ENCODE data around the gene ANAPC2. TPM values are rescaled to one million over a fixed set of nuclear protein-coding genes. Genes with fewer than 3 reads are reported as not detected.
A peak's percentile ranks its signal among the peaks of the same experiment; 100 is the strongest.

The ANAPC2 gene, protein sequence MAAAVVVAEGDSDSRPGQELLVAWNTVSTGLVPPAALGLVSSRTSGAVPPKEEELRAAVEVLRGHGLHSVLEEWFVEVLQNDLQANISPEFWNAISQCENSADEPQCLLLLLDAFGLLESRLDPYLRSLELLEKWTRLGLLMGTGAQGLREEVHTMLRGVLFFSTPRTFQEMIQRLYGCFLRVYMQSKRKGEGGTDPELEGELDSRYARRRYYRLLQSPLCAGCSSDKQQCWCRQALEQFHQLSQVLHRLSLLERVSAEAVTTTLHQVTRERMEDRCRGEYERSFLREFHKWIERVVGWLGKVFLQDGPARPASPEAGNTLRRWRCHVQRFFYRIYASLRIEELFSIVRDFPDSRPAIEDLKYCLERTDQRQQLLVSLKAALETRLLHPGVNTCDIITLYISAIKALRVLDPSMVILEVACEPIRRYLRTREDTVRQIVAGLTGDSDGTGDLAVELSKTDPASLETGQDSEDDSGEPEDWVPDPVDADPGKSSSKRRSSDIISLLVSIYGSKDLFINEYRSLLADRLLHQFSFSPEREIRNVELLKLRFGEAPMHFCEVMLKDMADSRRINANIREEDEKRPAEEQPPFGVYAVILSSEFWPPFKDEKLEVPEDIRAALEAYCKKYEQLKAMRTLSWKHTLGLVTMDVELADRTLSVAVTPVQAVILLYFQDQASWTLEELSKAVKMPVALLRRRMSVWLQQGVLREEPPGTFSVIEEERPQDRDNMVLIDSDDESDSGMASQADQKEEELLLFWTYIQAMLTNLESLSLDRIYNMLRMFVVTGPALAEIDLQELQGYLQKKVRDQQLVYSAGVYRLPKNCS
- total RNA-seq (10 to 100 TPM; 31.9 to 60.9 TPM), polyA plus RNA-seq (10 to 100 TPM; 32.3 to 50.0 TPM)
- long read RNA-seq, donor 1, transcript ANAPC2-201 (13 exons, 2,632 nt): minor isoform, 6 of 18 reads
- long read RNA-seq, donor 1, transcript ANAPC2-208 (2 exons, 1,565 nt): major isoform, 10 of 18 reads
- long read RNA-seq, donor 1, partial matches to known transcripts: 0 of 18 reads
- long read RNA-seq, donor 1, other reads (novel, unspliced or antisense): 0 of 18 reads
- long read RNA-seq, donor 2, partial matches to known transcripts: 0 of 6 reads
- long read RNA-seq, donor 2, other reads (novel, unspliced or antisense): 0 of 6 reads
- long read RNA-seq, donor 3, partial matches to known transcripts: 0 of 3 reads
- long read RNA-seq, donor 3, other reads (novel, unspliced or antisense): 0 of 3 reads
- long read RNA-seq, donor 4, partial matches to known transcripts: 0 of 5 reads
- long read RNA-seq, donor 4, other reads (novel, unspliced or antisense): 0 of 5 reads
- long read RNA-seq, donor 5, partial matches to known transcripts: 92 of 137 reads
- long read RNA-seq, donor 5, other reads (novel, unspliced or antisense): 41 of 137 reads

GRCh38 chr9:137188490-137189296, at the start of gene ANAPC2, which contains the start of gene SSNA1:
Gene ANAPC2 (minus strand): TSS chr9:137188560. CDS start chr9:137188532, 28 bp downstream.
Gene SSNA1 (plus strand): TSS chr9:137188676. CDS start chr9:137188727, 51 bp downstream.
- Histone ChIP-seq H3K9me3 (ENCODE audit: control insufficient read depth in 4 of 4, insufficient read depth in 3 of 4, low read length in 3 of 4) (no peaks in the 10 kb centered on the region), H3K4me3 (peak within 1 kb of the TSS; percentile 96), H3K36me3 (ENCODE audit: control insufficient read depth in 4 of 4, insufficient read depth in 4 of 4, low read length in 4 of 4) (peaks cover 0 to 48% (median 16%) of the 10 kb centered on the region in 4 donors), H3K4me1 (ENCODE audit: control insufficient read depth in 5 of 5, insufficient read depth in 5 of 5, low read length in 5 of 5) (peaks cover 14 to 37% (median 20%) of the 10 kb centered on the region in 5 donors), H3K27ac (ENCODE audit: low read depth in 1 of 2, low read length in 1 of 2) (peak within 1 kb of the TSS; percentile 94 to 95), H3K27me3 (ENCODE audit: control insufficient read depth in 3 of 3, insufficient read depth in 3 of 3, low read length in 2 of 3) (no peaks in the 10 kb centered on the region), H3K9ac (ENCODE audit: insufficient read depth in 1 of 2, low read length in 2 of 2) (peak within 1 kb of the TSS; percentile 39 to 52)
- peak; percentile 10 for TF ChIP-seq CTCF (IDR thresholded peaks at IDR 0.05; ENCODE audit: control extremely low read depth, extremely low read depth)
- 0 to 1% methylated on average over 81 to 98 of the region's 98 CpGs for WGBS, 2 donors
- DNase-seq (peak; percentile 95 to 98 (median 95)), ATAC-seq (ENCODE audit: insufficient read depth, low FRiP score) (peak; percentile 89)

- no peak overlapping the region for H3K27ac ChIP-seq (ENCODE audit: low read depth in 1 of 2, low read length in 1 of 2)
- H3K27me3 ChIP-seq (ENCODE audit: control insufficient read depth in 3 of 3, insufficient read depth in 3 of 3, low read length in 2 of 3): no peaks in the 10 kb centered on the region
- WGBS, 2 donors: 16 to 40% methylated on average over 11 of the region's 11 CpGs
- H3K4me1 ChIP-seq (ENCODE audit: control insufficient read depth in 5 of 5, insufficient read depth in 5 of 5, low read length in 5 of 5): peaks cover 0 to 15% (median 8%) of the 10 kb centered on the region in 5 donors
- no peak for DNase-seq
- no peak overlapping the region for H3K4me3 ChIP-seq
- H3K9me3 ChIP-seq (ENCODE audit: control insufficient read depth in 4 of 4, insufficient read depth in 3 of 4, low read length in 3 of 4): no peaks in the 10 kb centered on the region
- no peak for TF ChIP-seq CTCF (IDR thresholded peaks at IDR 0.05; ENCODE audit: control extremely low read depth, extremely low read depth)
- H3K9ac ChIP-seq (ENCODE audit: insufficient read depth in 1 of 2, low read length in 2 of 2): no peak overlapping the region
- ATAC-seq (ENCODE audit: insufficient read depth, low FRiP score): no peak
- peaks cover 0 to under 1% (median 0%) of the 10 kb centered on the region in 4 donors for H3K36me3 ChIP-seq (ENCODE audit: control insufficient read depth in 4 of 4, insufficient read depth in 4 of 4, low read length in 4 of 4)
Measured at GRCh38 chr9:137236936-137237421, 48.6 kb upstream of the ANAPC2 start.
